GM12878 (cell line): ENCODE measurements around the gene COL19A1. TPM values are rescaled to one million over a fixed set of nuclear protein-coding genes. Genes with fewer than 3 reads are reported as not detected.
A peak's percentile ranks its signal among the peaks of the same experiment; 100 is the strongest.

ENCODE experiments used
- ATAC-seq: fragments of 200-7000 bp; cut with Tn5 transposase; 3 replicates; pipeline ENCODE4 v1.9.1; 2020; ENCODE audit warnings: mild to moderate bottlenecking, moderate library complexity
- BruUV-seq: library from RNA; stranded (reverse); fragments of 400-500 nt; replicated peaks from 2 replicates; lab custom pipeline; 2021; lab: Mats Ljungman, UMichigan
- CTCF ChIA-PET: fragments of 300-600 bp; sonication (Branson Sonifier 250); formaldehyde crosslinking; extraction: SDS; loops from one replicate; lab custom pipeline; 2021; ENCODE audit warnings: inconsistent platforms; lab: Yijun Ruan, JAX
- POLR2A ChIA-PET: fragments of 350-600 bp; formaldehyde crosslinking; extraction: SDS; loops from one replicate; lab custom pipeline; 2021; ENCODE audit warnings: inconsistent platforms; lab: Charles Lee
- RAD21 ChIA-PET: fragments of 300-600 bp; sonication (Branson Sonifier 250); formaldehyde crosslinking; loops from one replicate; lab custom pipeline; 2023; ENCODE audit warnings: antibody characterized with exemption; ENCODE audit not compliant: unreplicated experiment; lab: Charles Lee
- SMC1A ChIA-PET: fragments of 300-600 bp; sonication (Branson Sonifier 250); formaldehyde crosslinking; loops from one replicate; lab custom pipeline; 2023; ENCODE audit not compliant: unreplicated experiment, uncharacterized antibody; lab: Charles Lee
- DNase-seq: peaks from one replicate; pipeline ENCODE4 v3.0.0-alpha.2; 2011; ENCODE audit warnings: low read depth, low spot score
- FAIRE-seq: peaks from 3 replicates; lab custom pipeline; 2011; peaks lifted over from hg19 to GRCh38; lab: Jason Lieb, UNC
- H2AFZ ChIP-seq: 2 replicates; pipeline ENCODE4 v1.6.0; 2011; ENCODE audit warnings: low read depth, low read length, control low read depth; ENCODE audit not compliant: control insufficient read depth
- H3K27ac ChIP-seq: 2 replicates; pipeline ENCODE4 v1.5.1; 2011; ENCODE audit warnings: control low read depth; ENCODE audit not compliant: control insufficient read depth, insufficient read depth
- H3K27me3 ChIP-seq, 2 experiments: replicated peaks in 1 of 2; 2 replicates each; pipeline versions ENCODE4 v1.6.0 to v1.6.1; 2011; ENCODE audit warnings: low read length in 1 of 2; ENCODE audit not compliant: control insufficient read depth in 2 of 2, insufficient read depth in 2 of 2
- H3K36me3 ChIP-seq, 2 experiments: 2 replicates each; pipeline ENCODE4 v1.5.1; 2011; ENCODE audit warnings: low read length in 1 of 2; ENCODE audit not compliant: control insufficient read depth in 2 of 2, insufficient read depth in 2 of 2
- H3K4me1 ChIP-seq: 2 replicates; pipeline ENCODE4 v1.6.1; 2011; ENCODE audit warnings: mild to moderate bottlenecking, low read length, moderate library complexity, mixed read lengths; ENCODE audit not compliant: control insufficient read depth, insufficient read depth
- H3K4me2 ChIP-seq: 2 replicates; pipeline ENCODE4 v1.6.0; 2011; ENCODE audit warnings: control low read depth; ENCODE audit not compliant: control insufficient read depth, insufficient read depth
- H3K4me3 ChIP-seq: fragments of 200-600 bp; sonication (generic); 2 replicates; pipeline ENCODE4 v1.5.1; 2016
- H3K79me2 ChIP-seq: 2 replicates; pipeline ENCODE4 v1.6.0; 2011; ENCODE audit warnings: low read length; ENCODE audit not compliant: control insufficient read depth, insufficient read depth
- H3K9ac ChIP-seq: 2 replicates; pipeline ENCODE4 v1.8.0; 2011; ENCODE audit warnings: low read length, control low read depth, mixed read lengths; ENCODE audit not compliant: control insufficient read depth, insufficient read depth
- H3K9me3 ChIP-seq: replicated peaks from 3 replicates; pipeline ENCODE4 v1.5.1; 2011; ENCODE audit warnings: mild to moderate bottlenecking, low read length; ENCODE audit not compliant: control insufficient read depth, insufficient read depth
- H4K20me1 ChIP-seq: 2 replicates; pipeline ENCODE4 v1.6.0; 2011; ENCODE audit not compliant: control insufficient read depth, insufficient read depth
- CBX3 ChIP-seq: fragments of 200-600 bp; sonication (generic); IDR thresholded peaks from 2 replicates; pipeline ENCODE4 v1.6.1; 2016; ENCODE audit warnings: low read depth, borderline replicate concordance
- CHD2 ChIP-seq: IDR thresholded peaks from 2 replicates; pipeline ENCODE4 v1.6.1; 2011; ENCODE audit warnings: low read depth, low read length, improper control_type of control experiment, borderline replicate concordance
- CTCF ChIP-seq, 3 experiments: IDR thresholded peaks in 2 of 3; conservative IDR thresholded peaks in 1 of 3; 2 replicates each; pipeline ENCODE4 v1.5.1; 2011; ENCODE audit warnings: low read depth in 3 of 3, low read length in 3 of 3, mild to moderate bottlenecking in 3 of 3, control low read depth in 2 of 3, moderate library complexity in 2 of 3, inconsistent platforms in 1 of 3, mixed read lengths in 1 of 3; ENCODE audit not compliant: control insufficient read depth in 2 of 3, insufficient read depth in 1 of 3; ENCODE audit errors: extremely low read depth in 1 of 3
- NFXL1 ChIP-seq: fragments of 450-650 bp; IDR thresholded peaks from 2 replicates; pipeline ENCODE4 v1.6.1; 2017; ENCODE audit warnings: antibody characterized with exemption, mild to moderate bottlenecking, borderline replicate concordance
- PAX5 ChIP-seq: IDR thresholded peaks from 2 replicates; pipeline ENCODE4 v1.6.1; 2011; ENCODE audit warnings: low read depth, low read length, borderline replicate concordance
- RAD21 ChIP-seq: IDR thresholded peaks from 2 replicates; pipeline ENCODE4 v1.6.1; 2011; ENCODE audit warnings: mild to moderate bottlenecking, low read depth, low read length, moderate library complexity; ENCODE audit not compliant: insufficient read depth
- RCOR1 ChIP-seq: conservative IDR thresholded peaks from 2 replicates; pipeline ENCODE4 v1.6.1; 2012; ENCODE audit warnings: low read depth, low read length, improper control_type of control experiment
- RFX5 ChIP-seq: IDR thresholded peaks from 2 replicates; pipeline ENCODE4 v1.6.1; 2011; ENCODE audit warnings: low read depth, low read length, improper control_type of control experiment
- SIX5 ChIP-seq: IDR thresholded peaks from 2 replicates; pipeline ENCODE4 v1.6.1; 2011; ENCODE audit warnings: mild to moderate bottlenecking, low read depth, low read length, moderate library complexity; ENCODE audit not compliant: severe bottlenecking
- STAT3 ChIP-seq: IDR thresholded peaks from 2 replicates; pipeline ENCODE4 v1.6.1; 2011; ENCODE audit warnings: low read depth, low read length, improper control_type of control experiment
- TAF1 ChIP-seq: IDR thresholded peaks from 2 replicates; pipeline ENCODE4 v1.6.1; 2011; ENCODE audit warnings: mild to moderate bottlenecking, low read depth, low read length, borderline replicate concordance
- WGBS: methylation state at CpG from one replicate; pipeline ENCODE4 v1.1.6; 2016; ENCODE audit warnings: low lambda C conversion rate; ENCODE audit not compliant: insufficient replicate concordance, insufficient coverage; ENCODE audit errors: missing lambda C conversion rate; 5-methylcytosine and 5-hydroxymethylcytosine counted together
- in situ Hi-C: fragments of 300-500 bp; cut with MboI; formaldehyde crosslinking; loops from 9 replicates; pipeline ENCODE4 v1.14.3; 2018; ENCODE audit warnings: mixed read lengths
- intact Hi-C: fragments of 100-400 bp; cut with micrococcal nuclease; formaldehyde crosslinking; loops from one replicate; pipeline ENCODE4 v1.14.2; 2022; ENCODE audit not compliant: unreplicated experiment
- polyA plus RNA-seq, 11 experiments: library from polyadenylated mRNA; depleted of rRNA in 4 of 11; unstranded in 6 of 11; stranded (reverse) in 5 of 11; fragments of >200 nt; fragmentation: Nextera tagmentation in 4 of 11; fragmentation: Illumina TruSeq in 1 of 11; extraction: Ambion mirVana in 4 of 11; extraction: Trizol in 1 of 11; gene quantifications; 1 replicate in 1 of 11; 2 replicates in 10 of 11; pipeline versions ENCODE4 v1.2.1 to v1.2.3, GENCODE V29; 2011 to 2016; ENCODE audit warnings: inconsistent platforms in 2 of 11, missing spikeins in 2 of 11, low read depth in 1 of 11
- total RNA-seq, 4 experiments: library from RNA; depleted of rRNA in 3 of 4; stranded (reverse); fragments of >200 nt in 3 of 4; fragmentation: Illumina TruSeq in 1 of 4; extraction: Trizol in 1 of 4; gene quantifications; 2 replicates each; pipeline versions ENCODE4 v1.2.1 to v1.2.3, GENCODE V29; 2013 to 2021
- TF ChIP-seq, protein P1 (sequence below): IDR thresholded peaks from 2 replicates; pipeline ENCODE4 v1.6.1; 2012; ENCODE audit warnings: improper control_type of control experiment, low read depth, low read length; ENCODE audit not compliant: insufficient replicate concordance
- TF ChIP-seq, protein P2 (sequence below): fragments of 450-650 bp; formaldehyde crosslinking; IDR thresholded peaks from 2 replicates; pipeline ENCODE4 v1.5.0; 2022; ENCODE audit warnings: mild to moderate bottlenecking, missing genetic modification characterization

The COL19A1 gene
- total and polyA plus RNA-seq, 10 of the 15 experiments (the other 5 are each of a cell fraction or from before 2014, with no cell fraction given), result 1.1 to 13.5 (median 4.1) TPM

DNA sequence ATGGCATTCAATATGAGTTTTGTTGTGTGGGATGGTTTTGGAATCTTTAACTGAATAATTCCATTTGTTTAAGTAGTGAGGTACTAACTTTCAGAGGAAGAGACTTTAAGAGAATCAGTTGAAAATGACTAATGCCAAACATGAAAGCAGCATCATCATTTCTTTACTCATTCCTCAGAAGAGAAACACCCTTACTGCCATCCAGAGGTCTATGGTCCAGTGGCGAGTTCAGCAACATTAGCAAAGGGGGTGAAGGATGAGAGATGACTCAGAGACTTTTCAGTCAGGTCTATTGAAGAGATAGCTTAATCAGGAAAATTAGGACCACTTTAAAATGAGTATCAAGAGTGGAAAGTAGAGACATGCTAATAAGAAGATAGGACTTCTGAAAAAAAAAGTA lies 118.8 kb downstream of the COL19A1 start:
- H4K20me1 ChIP-seq, result no peaks in the 10 kb centered on the region
- SMC1A ChIA-PET, result interaction anchor here (1.1 to 1.9 kb wide), 4 partner anchors 9 to 266 kb away, joined by 3 to 6 read pairs (median 4); no protein-coding TSS in a partner anchor
- DNase-seq, result no peak
- H3K9ac ChIP-seq, result no peak overlapping the region
- no TSS peak for BruUV-seq
- peaks cover 3% of the 10 kb centered on the region; the same call in 1 of the 2 replicates for H3K4me1 ChIP-seq
- H3K27me3 ChIP-seq, result no peaks in the 10 kb centered on the region
- H3K4me2 ChIP-seq, result no peak overlapping the region
- ATAC-seq, result peak; percentile 86
- H3K4me3 ChIP-seq, result no peak overlapping the region
- CTCF ChIA-PET, result interaction anchor here (1.0 to 2.2 kb wide), 4 partner anchors 11 to 124 kb away, joined by 3 to 6 read pairs (median 4); no protein-coding TSS in a partner anchor
- FAIRE-seq, result no peak
- H3K9me3 ChIP-seq, result no peaks in the 10 kb centered on the region
- RAD21 ChIA-PET, result interaction anchor here (1.1 to 1.2 kb wide), 4 partner anchors 117 to 254 kb away, joined by 3 to 6 read pairs (median 3); no protein-coding TSS in a partner anchor
- no peaks in the 10 kb centered on the region for H3K79me2 ChIP-seq
- no peak overlapping the region for H2AFZ ChIP-seq
- no peak overlapping the region for H3K27ac ChIP-seq
- H3K36me3 ChIP-seq, result no peaks in the 10 kb centered on the region
- intact Hi-C loops (loop anchor here (10.0 kb wide), 1 partner anchor 150 kb away; no protein-coding TSS in a partner anchor), in situ Hi-C loops (no loop called here)
- 63% methylated on average over 1 of the region's 1 CpG for WGBS
- POLR2A ChIA-PET, result interaction anchor here (1.3 kb wide), 1 partner anchor 9 kb away, joined by 3 read pairs; no protein-coding TSS in a partner anchor
- TF ChIP-seq NFXL1, result no peak
- TF ChIP-seq, protein P1, sequence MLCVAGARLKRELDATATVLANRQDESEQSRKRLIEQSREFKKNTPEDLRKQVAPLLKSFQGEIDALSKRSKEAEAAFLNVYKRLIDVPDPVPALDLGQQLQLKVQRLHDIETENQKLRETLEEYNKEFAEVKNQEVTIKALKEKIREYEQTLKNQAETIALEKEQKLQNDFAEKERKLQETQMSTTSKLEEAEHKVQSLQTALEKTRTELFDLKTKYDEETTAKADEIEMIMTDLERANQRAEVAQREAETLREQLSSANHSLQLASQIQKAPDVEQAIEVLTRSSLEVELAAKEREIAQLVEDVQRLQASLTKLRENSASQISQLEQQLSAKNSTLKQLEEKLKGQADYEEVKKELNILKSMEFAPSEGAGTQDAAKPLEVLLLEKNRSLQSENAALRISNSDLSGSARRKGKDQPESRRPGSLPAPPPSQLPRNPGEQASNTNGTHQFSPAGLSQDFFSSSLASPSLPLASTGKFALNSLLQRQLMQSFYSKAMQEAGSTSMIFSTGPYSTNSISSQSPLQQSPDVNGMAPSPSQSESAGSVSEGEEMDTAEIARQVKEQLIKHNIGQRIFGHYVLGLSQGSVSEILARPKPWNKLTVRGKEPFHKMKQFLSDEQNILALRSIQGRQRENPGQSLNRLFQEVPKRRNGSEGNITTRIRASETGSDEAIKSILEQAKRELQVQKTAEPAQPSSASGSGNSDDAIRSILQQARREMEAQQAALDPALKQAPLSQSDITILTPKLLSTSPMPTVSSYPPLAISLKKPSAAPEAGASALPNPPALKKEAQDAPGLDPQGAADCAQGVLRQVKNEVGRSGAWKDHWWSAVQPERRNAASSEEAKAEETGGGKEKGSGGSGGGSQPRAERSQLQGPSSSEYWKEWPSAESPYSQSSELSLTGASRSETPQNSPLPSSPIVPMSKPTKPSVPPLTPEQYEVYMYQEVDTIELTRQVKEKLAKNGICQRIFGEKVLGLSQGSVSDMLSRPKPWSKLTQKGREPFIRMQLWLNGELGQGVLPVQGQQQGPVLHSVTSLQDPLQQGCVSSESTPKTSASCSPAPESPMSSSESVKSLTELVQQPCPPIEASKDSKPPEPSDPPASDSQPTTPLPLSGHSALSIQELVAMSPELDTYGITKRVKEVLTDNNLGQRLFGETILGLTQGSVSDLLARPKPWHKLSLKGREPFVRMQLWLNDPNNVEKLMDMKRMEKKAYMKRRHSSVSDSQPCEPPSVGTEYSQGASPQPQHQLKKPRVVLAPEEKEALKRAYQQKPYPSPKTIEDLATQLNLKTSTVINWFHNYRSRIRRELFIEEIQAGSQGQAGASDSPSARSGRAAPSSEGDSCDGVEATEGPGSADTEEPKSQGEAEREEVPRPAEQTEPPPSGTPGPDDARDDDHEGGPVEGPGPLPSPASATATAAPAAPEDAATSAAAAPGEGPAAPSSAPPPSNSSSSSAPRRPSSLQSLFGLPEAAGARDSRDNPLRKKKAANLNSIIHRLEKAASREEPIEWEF, result no peak
- TF ChIP-seq, protein P2, sequence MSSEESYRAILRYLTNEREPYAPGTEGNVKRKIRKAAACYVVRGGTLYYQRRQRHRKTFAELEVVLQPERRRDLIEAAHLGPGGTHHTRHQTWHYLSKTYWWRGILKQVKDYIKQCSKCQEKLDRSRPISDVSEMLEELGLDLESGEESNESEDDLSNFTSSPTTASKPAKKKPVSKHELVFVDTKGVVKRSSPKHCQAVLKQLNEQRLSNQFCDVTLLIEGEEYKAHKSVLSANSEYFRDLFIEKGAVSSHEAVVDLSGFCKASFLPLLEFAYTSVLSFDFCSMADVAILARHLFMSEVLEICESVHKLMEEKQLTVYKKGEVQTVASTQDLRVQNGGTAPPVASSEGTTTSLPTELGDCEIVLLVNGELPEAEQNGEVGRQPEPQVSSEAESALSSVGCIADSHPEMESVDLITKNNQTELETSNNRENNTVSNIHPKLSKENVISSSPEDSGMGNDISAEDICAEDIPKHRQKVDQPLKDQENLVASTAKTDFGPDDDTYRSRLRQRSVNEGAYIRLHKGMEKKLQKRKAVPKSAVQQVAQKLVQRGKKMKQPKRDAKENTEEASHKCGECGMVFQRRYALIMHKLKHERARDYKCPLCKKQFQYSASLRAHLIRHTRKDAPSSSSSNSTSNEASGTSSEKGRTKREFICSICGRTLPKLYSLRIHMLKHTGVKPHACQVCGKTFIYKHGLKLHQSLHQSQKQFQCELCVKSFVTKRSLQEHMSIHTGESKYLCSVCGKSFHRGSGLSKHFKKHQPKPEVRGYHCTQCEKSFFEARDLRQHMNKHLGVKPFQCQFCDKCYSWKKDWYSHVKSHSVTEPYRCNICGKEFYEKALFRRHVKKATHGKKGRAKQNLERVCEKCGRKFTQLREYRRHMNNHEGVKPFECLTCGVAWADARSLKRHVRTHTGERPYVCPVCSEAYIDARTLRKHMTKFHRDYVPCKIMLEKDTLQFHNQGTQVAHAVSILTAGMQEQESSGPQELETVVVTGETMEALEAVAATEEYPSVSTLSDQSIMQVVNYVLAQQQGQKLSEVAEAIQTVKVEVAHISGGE (CRISPR knock-in tag), result no peak
- no peak for TF ChIP-seq RCOR1
- TF ChIP-seq TAF1, result no peak
- no peak for TF ChIP-seq CHD2
- TF ChIP-seq SIX5, result no peak
- TF ChIP-seq CBX3, result no peak
- TF ChIP-seq PAX5, result no peak
- TF ChIP-seq CTCF (IDR thresholded peaks at IDR 0.05 in 2 of 3, conservative IDR thresholded peaks at IDR 0.05 in 1 of 3; ENCODE audit: control insufficient read depth in 2 of 3, extremely low read depth in 1 of 3, insufficient read depth in 1 of 3, low read depth in 3 of 3, low read length in 3 of 3), result peak in 1 of 3 experiments; percentile 27; a peak in 1 of 6 replicates
- TF ChIP-seq RAD21, result peak; percentile 53; the same call in 1 of the 2 replicates
- TF ChIP-seq RFX5, result no peak
- no peak for TF ChIP-seq STAT3
